Measurements from ENCODE around the gene DOCK11.

Gene DOCK11

GRCh38 chrX:118534716-118535493 lies 39.3 kb downstream of the DOCK11 start:
- DNase-seq: no peak

- DNase-seq: no peak
These were observed 40.6 kb downstream of the DOCK11 start for GRCh38 chrX:118536204-118536603.

GRCh38 chrX:118536687-118537461 lies 41.3 kb downstream of the DOCK11 start:
- peak; percentile 23 to 42 for DNase-seq

- no peak for DNase-seq
These were observed 42.8 kb downstream of the DOCK11 start for GRCh38 chrX:118538386-118538785.

- DNase-seq: no peak
These were observed 44.7 kb downstream of the DOCK11 start for GRCh38 chrX:118540342-118540741.

GRCh38 chrX:118541482-118541881 lies 45.9 kb downstream of the DOCK11 start:
- no peak for DNase-seq

GRCh38 chrX:118545510-118545909 lies 49.9 kb downstream of the DOCK11 start:
- no peak for DNase-seq

GRCh38 chrX:118548841-118549240 lies 53.2 kb downstream of the DOCK11 start:
- no peak for DNase-seq

GRCh38 chrX:118550792-118551191 lies 55.2 kb downstream of the DOCK11 start:
- DNase-seq: no peak

GRCh38 chrX:118551426-118551825 lies 55.8 kb downstream of the DOCK11 start:
- no peak for DNase-seq

- no peak for DNase-seq
These were observed 56.7 kb downstream of the DOCK11 start for GRCh38 chrX:118552121-118552900.

GRCh38 chrX:118553042-118553710 lies 57.6 kb downstream of the DOCK11 start:
- DNase-seq: no peak

GRCh38 chrX:118554511-118554910 lies 58.9 kb downstream of the DOCK11 start:
- no peak for DNase-seq

GRCh38 chrX:118558926-118559325 lies 63.3 kb downstream of the DOCK11 start:
- DNase-seq: no peak

- DNase-seq: no peak
These were observed 64.9 kb downstream of the DOCK11 start for GRCh38 chrX:118560489-118560888.

- no peak for DNase-seq
These were observed 67.1 kb downstream of the DOCK11 start for GRCh38 chrX:118562582-118563164.

- DNase-seq: no peak
These were observed 68.9 kb downstream of the DOCK11 start for GRCh38 chrX:118564498-118564897.

GRCh38 chrX:118565853-118566252 lies 70.2 kb downstream of the DOCK11 start:
- no peak for DNase-seq

GRCh38 chrX:118566359-118566758 lies 70.7 kb downstream of the DOCK11 start:
- no peak for DNase-seq

GRCh38 chrX:118569676-118570075 lies 74.1 kb downstream of the DOCK11 start:
- DNase-seq: no peak

- DNase-seq: no peak
These were observed 74.6 kb downstream of the DOCK11 start for GRCh38 chrX:118570209-118570608.

GRCh38 chrX:118571836-118572235 lies 76.2 kb downstream of the DOCK11 start:
- DNase-seq: no peak

Data from activated CD4-positive, alpha-beta T cell treated with anti-CD3 and anti-CD28 coated beads for 4 hours (primary cell).